Neural crest cell (in vitro differentiated cells): ENCODE results near the gene TGOLN2. TPM values are rescaled to one million over a fixed set of nuclear protein-coding genes. Genes with fewer than 3 reads are reported as not detected.
A peak's percentile ranks its signal among the peaks of the same experiment; 100 is the strongest.
"Not testable (repeated sequence)": the region's sequence is repeated elsewhere in the genome, so short reads cannot be mapped to it uniquely, and the experiment has no call there.

ENCODE experiments used
- DNase-seq: peaks from one replicate; pipeline ENCODE4 v3.0.0; 2021; ENCODE audit warnings: low read depth, mixed read lengths, low spot score
- H3K27ac Mint-ChIP-seq: one replicate; pipeline ENCODE4 v1.8.0; 2021; ENCODE audit warnings: mild to moderate bottlenecking, mixed read lengths; ENCODE audit not compliant: unreplicated experiment
- H3K27me3 Mint-ChIP-seq: 2 replicates; pipeline ENCODE4 v1.8.0; 2021; ENCODE audit warnings: low read depth, mild to moderate bottlenecking, mixed read lengths
- H3K36me3 Mint-ChIP-seq: 2 replicates; pipeline ENCODE4 v1.8.0; 2021; ENCODE audit warnings: low read depth, mild to moderate bottlenecking, mixed read lengths
- H3K4me1 Mint-ChIP-seq: 2 replicates; pipeline ENCODE4 v1.8.0; 2021; ENCODE audit warnings: mixed read lengths
- H3K4me3 Mint-ChIP-seq: one replicate; pipeline ENCODE4 v1.8.0; 2021; ENCODE audit warnings: mild to moderate bottlenecking, mixed read lengths
- H3K9me3 Mint-ChIP-seq: 2 replicates; pipeline ENCODE4 v1.8.0; 2021; ENCODE audit warnings: mixed read lengths
- total RNA-seq: library from RNA; stranded (reverse); gene quantifications from 2 replicates; pipeline ENCODE4 v1.2.1, GENCODE V29; 2021
- TF ChIP-seq, protein P1 (sequence below): fragments of 200-600 bp; sonication (generic); conservative IDR thresholded peaks from 2 replicates; pipeline ENCODE4 v1.5.0; 2021; ENCODE audit warnings: antibody characterized with exemption, mild to moderate bottlenecking

Gene TGOLN2
- total RNA-seq, 1 donor from 2014 or later, result 54.8 TPM

DNA sequence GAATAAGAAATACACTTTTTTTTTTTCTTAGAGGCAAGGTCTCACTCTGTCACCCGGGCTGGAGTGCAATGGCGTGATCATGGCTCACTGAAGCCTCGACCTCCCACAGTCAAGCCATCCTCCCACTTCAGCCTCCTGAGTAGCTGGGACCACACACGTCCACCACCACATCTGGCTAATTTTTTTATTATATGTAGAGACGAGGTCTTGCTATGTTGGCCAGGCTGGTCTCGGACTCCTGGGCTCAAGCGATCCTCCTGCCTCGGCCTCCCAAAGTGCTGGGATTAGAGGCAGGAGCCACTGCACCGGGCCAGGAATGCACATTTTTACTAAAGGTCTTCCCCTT, 2.4 kb downstream of the TGOLN2 start:
- H3K27ac Mint-ChIP-seq, result no peak overlapping the region
- TF ChIP-seq, protein P1, sequence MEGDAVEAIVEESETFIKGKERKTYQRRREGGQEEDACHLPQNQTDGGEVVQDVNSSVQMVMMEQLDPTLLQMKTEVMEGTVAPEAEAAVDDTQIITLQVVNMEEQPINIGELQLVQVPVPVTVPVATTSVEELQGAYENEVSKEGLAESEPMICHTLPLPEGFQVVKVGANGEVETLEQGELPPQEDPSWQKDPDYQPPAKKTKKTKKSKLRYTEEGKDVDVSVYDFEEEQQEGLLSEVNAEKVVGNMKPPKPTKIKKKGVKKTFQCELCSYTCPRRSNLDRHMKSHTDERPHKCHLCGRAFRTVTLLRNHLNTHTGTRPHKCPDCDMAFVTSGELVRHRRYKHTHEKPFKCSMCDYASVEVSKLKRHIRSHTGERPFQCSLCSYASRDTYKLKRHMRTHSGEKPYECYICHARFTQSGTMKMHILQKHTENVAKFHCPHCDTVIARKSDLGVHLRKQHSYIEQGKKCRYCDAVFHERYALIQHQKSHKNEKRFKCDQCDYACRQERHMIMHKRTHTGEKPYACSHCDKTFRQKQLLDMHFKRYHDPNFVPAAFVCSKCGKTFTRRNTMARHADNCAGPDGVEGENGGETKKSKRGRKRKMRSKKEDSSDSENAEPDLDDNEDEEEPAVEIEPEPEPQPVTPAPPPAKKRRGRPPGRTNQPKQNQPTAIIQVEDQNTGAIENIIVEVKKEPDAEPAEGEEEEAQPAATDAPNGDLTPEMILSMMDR, result no peak
- peak overlapping the region; percentile 96 for H3K4me3 Mint-ChIP-seq
- DNase-seq, result no peak
- no peaks in the 10 kb centered on the region for H3K9me3 Mint-ChIP-seq
- H3K36me3 Mint-ChIP-seq, result peaks cover 16% of the 10 kb centered on the region
- no peaks in the 10 kb centered on the region for H3K27me3 Mint-ChIP-seq
- H3K4me1 Mint-ChIP-seq, result peaks cover 41% of the 10 kb centered on the region

DNA sequence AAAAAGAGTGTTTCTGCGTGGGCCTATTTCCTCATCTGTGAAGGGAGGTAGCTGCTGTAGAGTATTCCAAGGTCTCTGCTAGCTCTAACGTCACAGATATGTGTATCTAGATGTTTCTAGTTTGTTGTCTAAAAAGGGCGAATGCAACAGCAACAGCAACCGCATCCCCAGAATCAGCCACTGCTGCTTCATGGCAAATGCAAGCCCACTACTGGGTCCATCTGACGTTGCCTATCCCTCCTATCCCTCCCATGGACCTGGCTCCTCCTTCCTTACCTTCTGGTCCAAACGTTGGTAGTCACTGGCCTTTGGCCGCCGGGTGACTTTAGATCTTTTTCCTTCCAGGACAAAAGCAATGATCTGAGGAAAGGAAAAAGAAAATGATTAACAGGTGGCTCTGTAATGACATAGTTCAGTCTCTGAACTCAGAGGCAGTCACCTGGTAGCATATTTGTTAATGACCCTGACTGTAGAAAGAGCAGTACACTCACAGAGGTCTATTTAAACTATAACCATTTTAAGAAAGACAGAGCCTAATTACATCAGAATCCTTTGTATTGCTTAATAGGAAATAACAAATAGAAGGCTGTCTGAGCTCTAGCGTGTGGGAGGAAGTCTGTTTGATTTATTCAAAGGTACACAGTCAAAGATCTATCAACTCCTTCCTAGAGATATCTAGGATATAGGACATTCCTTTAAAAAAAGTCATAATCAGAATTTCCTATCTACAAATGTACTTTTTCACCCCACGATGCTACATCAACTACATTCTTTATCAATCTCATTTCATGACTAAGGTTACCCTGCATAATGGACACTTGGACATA, 2.9 kb downstream of the TGOLN2 start:
- Mint-ChIP-seq H3K4me1 (peaks cover 41% of the 10 kb centered on the region), H3K27me3 (no peaks in the 10 kb centered on the region), H3K27ac (no peak overlapping the region), H3K4me3 (peak overlapping the region; percentile 96), H3K9me3 (no peaks in the 10 kb centered on the region), H3K36me3 (peaks cover 21% of the 10 kb centered on the region)
- TF ChIP-seq, protein P1, result no peak
- DNase-seq, result no peak

DNA sequence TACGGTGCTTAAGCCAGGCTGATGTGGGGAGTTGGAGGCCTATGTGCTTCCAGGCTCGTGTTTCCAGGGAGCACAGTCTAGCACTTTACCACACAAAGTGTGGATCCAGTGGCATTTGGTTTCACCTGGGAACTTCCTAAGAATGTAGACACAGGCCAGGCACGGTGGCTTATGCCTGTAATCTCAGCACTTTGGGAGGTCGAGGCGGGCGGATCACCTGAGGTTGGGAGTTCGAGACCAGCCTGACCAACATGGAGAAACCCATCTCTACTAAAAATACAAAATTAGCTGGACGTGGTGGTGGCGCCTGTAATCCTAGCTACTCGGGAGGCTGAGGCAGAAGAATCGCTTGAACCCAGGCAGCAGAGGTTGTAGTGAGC, 3.8 kb downstream of the TGOLN2 start:
- peaks cover 25% of the 10 kb centered on the region for H3K36me3 Mint-ChIP-seq
- H3K9me3 Mint-ChIP-seq, result not testable (repeated sequence)

DNA sequence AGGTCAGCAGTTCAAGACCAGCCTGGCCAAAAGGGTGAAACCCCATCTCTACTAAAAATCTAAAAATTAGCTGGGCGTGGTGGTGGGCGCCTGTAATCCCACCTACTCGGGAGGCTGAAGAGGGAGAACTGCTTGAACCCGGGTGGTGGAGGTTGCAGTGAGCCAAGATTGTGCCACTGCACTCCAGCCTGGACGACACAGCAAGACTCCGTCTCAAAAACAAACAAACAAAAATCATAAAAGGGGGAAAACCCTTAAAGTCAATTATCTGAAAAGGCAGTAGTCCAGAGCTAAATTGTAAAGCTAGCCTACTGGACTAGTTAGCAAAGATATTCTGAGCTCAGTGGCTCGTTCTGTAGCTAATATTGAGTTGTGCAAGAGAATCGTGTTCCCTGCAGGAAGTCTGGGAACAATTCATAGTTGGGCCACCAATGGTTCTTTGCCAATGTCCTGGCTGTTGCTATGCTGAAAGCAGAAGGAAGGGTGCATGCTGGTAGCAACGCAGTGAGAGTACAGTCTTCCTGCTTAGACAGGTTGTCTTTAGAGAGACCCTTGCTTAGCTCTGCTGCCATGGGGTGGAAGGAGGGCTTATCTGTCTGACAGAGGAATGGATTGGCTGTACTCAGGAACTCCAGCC, 4.3 kb downstream of the TGOLN2 start:
- Mint-ChIP-seq H3K36me3 (peaks cover 30% of the 10 kb centered on the region), H3K9me3 (no peaks in the 10 kb centered on the region), H3K4me3 (peak overlapping the region; percentile 40), H3K4me1 (peaks cover 36% of the 10 kb centered on the region), H3K27ac (no peak overlapping the region), H3K27me3 (no peaks in the 10 kb centered on the region)
- DNase-seq, result no peak
- TF ChIP-seq, protein P1, result no peak

More for the DNA sequence above, 3.8 kb downstream of the TGOLN2 start:
- Mint-ChIP-seq H3K4me1 (peaks cover 37% of the 10 kb centered on the region), H3K4me3 (peak overlapping the region; percentile 40)
- not testable (repeated sequence) for DNase-seq, H3K27me3 Mint-ChIP-seq, H3K27ac Mint-ChIP-seq

DNA sequence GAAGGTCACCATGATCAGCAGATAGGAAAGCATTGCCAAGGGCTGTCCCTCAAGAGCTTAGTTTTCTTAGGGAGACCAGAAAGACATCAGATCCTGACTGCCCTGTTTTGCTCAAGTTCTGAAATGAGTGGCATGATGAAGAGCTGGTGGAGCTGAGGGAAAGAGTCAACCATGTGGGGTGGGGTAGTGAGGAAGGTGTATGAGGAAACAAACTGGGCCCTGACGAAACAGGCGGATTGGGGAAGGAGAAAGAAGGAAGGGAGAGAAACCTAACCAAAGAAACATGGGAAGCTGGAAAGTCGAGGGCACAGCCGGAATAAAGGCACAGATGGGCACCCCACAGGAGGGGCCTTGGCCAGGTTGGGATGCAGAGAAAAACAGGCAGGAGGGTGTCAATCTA, 8.0 kb downstream of the TGOLN2 start:
- H3K27me3 Mint-ChIP-seq, result no peaks in the 10 kb centered on the region
- H3K9me3 Mint-ChIP-seq, result no peaks in the 10 kb centered on the region
- no peak for DNase-seq
- H3K36me3 Mint-ChIP-seq, result peaks cover 36% of the 10 kb centered on the region
- H3K4me1 Mint-ChIP-seq, result peaks cover 7% of the 10 kb centered on the region
- no peak overlapping the region for H3K27ac Mint-ChIP-seq
- no peak overlapping the region for H3K4me3 Mint-ChIP-seq
- TF ChIP-seq, protein P1, result no peak
